HG03558 (cell line): Measurements from ENCODE around the gene LRRC74B.

Experiments used
- ATAC-seq: cut with Tn5 transposase; IDR thresholded peaks from one replicate; pipeline ENCODE4 v1.9.1; 2021; ENCODE audit warnings: moderate number of reproducible peaks; ENCODE audit not compliant: unreplicated experiment; ENCODE audit errors: extremely low read depth

The LRRC74B gene

DNA sequence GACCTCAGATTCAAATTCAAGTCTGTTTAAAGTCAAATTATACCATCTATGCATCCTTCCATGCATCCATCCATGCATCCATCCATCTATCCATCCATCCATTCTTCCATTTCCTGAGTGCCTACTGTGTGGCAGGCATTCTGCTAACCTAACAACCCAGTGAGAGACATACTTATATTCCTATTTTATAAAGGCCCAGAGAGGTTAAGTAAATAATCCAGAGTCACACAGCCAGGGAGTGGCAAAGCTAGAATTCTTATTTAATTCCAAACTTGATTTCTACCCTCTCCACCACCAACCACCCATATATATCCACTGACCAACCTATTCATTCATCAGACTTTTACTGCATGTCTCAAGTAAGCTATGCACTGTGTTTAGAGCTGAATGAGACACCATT, 53.8 kb downstream of the LRRC74B start:
- ATAC-seq: no peak

DNA sequence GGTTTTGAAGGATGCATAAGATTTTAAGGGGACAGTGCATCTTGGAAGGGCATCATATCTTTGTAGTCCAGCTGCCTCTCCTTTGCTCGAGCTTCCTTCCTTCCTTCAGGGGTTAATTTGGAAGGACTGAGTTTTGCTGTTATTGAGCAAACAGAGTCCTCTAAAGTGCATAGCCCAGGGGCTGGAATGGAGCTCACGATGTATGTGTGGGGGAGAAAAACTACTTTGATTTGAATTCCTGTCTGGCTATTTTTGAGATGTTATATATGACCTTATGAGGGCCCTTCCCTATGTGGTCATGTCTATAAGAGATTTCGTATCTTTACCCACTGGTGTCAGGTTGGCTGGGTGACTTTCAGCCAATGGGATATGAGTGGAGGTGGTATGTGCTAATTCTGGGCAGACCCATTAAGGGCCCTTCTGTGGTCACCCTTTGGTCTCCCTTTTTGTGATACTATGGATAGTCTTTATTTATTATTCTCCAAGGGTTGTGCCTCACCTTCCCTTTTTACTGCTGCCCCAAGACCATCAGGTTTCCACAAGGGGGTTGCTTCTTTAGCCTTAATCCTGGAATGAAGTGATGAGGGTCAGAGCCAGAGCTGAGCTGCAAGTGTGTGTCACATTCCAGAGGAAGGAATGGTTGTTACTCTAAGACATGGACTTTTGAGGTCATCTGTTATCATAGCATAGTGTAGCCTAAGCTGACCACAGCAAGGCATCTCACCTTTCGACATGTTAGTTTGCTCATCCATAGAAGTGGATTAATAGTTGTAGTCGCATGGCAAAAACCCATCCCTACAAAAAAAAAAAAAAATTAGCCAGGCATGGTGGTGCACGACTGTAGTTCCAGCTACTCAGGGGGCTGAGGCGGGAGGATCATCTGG, 54.6 kb downstream of the LRRC74B start:
- ATAC-seq: no peak

DNA sequence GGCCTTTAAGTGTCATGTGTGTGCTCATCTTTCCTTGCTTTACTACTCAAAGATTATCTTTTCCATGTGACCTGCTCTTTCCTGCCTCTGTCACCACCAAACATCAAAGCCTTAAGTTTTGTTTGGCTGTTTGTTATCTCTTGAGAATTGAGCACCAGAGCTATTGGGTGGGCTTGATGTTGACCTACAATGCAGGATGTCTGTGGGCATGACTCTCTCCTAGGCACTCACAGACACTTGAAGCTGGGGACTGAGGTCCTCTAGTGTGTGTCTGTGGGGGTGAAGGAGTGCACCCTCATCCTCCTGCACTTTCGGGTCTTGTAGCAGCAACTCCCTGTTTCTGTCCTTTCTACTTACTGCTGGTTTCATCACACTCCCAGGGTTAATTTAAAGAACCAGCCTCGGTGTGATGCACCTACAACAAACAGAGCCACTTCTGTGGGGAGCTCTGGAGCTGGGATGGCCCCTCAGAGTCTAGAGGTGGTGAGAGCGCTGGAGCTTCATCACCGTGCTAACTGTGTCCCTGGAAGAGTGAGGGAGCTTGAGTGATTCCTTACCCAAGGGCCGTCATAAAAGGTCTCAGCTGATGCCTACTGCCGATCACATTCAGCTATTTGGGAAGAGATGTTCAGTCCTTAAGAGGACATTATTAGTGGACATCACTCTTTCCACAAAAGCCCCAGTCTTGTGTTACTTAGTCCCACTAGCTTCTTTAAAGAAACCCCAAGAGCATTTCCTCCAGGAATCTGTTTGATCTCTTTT, 56.3 kb downstream of the LRRC74B start:
- no peak for ATAC-seq

DNA sequence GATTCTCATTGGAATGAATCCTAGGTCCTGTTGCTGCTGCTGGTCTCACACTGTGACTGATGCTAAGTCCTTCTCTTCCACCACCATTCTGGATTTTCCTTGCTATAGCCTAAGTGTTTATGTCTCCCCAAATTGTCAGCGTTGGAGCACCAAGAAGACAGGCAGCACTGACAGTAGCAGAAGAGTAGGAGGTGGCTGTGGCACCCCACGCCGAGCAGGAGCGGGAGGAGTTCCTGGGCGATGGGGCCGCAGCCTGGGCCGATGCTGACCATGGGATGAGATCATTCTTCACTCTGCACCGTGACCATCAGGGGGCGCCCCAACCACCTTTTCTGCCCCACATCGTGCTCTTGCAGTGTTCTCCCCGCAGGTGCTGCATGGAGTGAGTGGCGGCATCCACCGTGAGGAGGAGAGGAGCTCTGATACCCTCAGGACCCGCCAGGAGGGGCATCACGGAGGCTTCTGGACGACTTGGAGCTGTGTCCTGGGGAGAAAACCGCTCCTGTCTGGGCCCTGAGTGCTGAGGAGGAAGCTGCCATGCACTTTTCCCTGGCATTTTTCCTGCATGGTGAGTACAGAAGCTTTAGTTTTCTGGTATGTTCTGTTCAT, 57.0 kb downstream of the LRRC74B start:
- ATAC-seq: no peak

DNA sequence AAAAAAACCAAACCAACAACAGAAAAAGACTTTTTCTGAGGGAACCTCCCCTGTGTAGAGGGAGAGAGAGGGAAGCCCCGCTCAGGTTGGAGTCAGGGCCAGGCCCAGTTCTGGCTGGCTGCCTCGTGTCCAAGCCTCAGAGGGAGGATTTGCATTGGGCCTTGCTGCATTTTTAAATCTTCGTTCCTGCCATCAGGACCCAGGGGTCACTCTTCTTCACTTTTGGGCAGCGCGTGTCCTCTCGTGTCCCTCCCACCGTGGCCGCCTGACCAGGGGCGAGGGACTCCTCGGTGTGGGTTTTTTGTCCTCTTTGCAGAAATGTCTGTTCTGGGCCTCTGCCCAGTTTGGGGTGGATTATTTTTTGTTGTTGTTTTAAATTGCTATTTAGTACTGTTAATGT, 57.9 kb downstream of the LRRC74B start:
- no peak for ATAC-seq

DNA sequence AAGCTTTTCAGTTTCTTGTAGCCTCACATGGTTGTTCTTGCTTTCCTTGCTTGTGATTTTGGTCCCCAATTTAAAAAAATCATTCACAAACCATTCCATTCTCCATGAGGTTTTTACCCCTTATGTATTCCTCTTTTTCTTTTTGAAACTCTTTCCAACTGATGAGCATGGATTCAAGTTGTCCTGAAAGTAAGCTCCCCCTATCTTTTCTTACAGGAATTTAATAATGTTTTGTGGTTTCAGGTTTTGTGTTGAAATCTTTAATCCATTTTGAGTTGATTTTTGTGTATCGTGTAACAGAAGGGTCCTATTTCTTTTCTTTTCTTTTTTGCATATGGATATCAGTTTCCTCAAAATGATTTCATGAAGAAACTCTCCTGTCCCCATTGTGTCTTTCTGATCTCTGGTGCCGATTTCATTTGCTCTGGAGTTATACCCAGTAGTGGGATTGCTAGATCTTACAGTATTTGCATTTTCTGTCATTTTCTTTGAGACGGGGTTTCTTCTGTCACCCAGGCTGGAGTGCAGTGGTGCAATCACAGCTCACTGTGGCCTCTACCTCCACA, 58.5 kb downstream of the LRRC74B start:
- ATAC-seq: no peak

DNA sequence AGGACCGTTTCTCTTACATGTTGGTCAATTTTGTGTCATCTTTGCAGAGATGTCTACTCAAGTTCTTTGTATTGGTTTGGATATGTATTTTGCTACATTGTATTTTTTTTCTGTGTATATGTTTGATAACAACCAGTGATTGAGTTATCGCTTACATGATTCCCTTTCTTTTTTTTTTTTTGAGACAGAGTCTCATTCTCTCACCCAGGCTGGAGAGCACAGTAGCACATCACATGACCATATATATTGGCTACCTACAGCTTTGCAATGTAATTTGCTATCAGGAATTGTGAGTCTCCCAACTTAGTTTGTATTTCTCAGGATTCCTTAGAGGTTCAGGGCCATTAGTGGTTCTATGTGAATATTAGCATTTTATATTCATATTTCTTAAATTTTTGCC, 59.5 kb downstream of the LRRC74B start:
- no peak for ATAC-seq

DNA sequence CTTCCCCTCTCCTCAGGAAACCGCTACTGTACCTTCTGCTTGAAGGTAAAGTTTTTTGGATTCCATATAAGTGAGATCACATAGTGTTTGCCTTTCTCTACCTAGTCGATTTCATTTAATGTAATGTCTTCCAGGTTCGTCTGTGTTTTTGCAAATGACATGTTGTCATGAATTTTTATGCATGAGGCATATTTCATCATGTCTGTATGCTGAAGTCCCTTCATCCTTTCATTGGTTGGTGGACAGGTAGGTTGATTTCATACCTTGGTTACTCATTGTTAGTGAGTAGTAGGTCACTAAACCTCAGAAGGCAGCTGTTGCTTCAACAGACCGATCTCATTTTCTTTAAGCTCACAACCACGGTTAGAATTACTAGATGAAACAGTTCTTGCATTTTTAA, 60.3 kb downstream of the LRRC74B start:
- ATAC-seq: no peak

DNA sequence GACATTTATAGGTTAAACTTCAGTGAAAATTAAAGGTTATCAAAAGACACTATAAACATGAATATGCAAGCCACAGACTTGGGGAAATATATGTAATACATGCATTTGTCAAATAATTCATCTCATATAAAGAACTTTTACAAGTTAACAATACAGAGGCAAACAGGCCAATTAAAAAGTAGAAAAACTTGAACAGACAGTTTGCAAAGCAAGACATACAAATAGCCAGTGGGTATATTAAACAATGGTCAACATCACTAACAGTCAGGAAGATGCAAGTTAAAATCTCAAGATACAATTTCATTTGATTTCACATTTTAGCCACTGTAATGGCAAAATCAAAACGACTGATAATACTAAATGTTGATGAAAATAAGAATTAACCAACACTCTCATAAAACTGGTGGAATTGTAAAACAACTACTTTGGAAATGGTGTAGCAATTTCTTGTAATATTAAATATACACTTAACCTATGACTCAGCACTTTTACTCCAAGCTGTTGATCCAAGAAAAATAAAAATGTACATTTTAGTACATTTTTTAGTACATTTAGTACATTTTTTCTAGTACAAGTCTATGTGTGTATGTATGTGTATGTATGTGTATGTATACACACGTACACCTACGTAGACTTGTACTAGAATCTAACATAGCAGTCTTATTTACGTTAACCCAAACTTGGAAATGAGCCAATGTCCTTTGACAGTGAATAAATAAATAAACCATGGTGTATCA, 62.8 kb downstream of the LRRC74B start:
- no peak for ATAC-seq
